GM12878 (cell line): Measurements from ENCODE around the gene GATA3.

Experiments
- BHLHE40 ChIP-seq, 2 experiments: fragments of 450-650 bp in 1 of 2; IDR thresholded peaks; 2 replicates each; pipeline ENCODE4 v1.6.1; 2011 to 2017; ENCODE audit warnings: low read depth in 2 of 2, borderline replicate concordance in 1 of 2, improper control_type of control experiment in 1 of 2, low read length in 1 of 2, mild to moderate bottlenecking in 1 of 2
- CHD4 ChIP-seq: fragments of 200-600 bp; sonication (generic); IDR thresholded peaks from 2 replicates; pipeline ENCODE4 v1.6.1; 2016; ENCODE audit warnings: mild to moderate bottlenecking
- EGR1 ChIP-seq, 2 experiments: IDR thresholded peaks; 1 replicate in 1 of 2; 2 replicates in 1 of 2; pipeline ENCODE4 v1.6.1; 2011 to 2012; ENCODE audit warnings: low read depth in 2 of 2, low read length in 2 of 2, borderline replicate concordance in 1 of 2, mild to moderate bottlenecking in 1 of 2, moderate library complexity in 1 of 2
- MYC ChIP-seq: IDR thresholded peaks from 2 replicates; pipeline ENCODE4 v1.6.1; 2011; ENCODE audit warnings: mild to moderate bottlenecking, low read length, moderate library complexity, inconsistent platforms; ENCODE audit not compliant: insufficient read depth, insufficient replicate concordance, insufficient read length, severe bottlenecking
- NBN ChIP-seq: fragments of 450-650 bp; IDR thresholded peaks from 2 replicates; pipeline ENCODE4 v1.6.1; 2016
- POLR2A ChIP-seq: IDR thresholded peaks from 2 replicates; pipeline ENCODE4 v1.6.1; 2011; ENCODE audit warnings: low read depth, mild to moderate bottlenecking, low read length
- POLR2AphosphoS5 ChIP-seq: IDR thresholded peaks from 2 replicates; pipeline ENCODE4 v1.6.1; 2011; ENCODE audit warnings: mild to moderate bottlenecking, low read length, inconsistent platforms
- TF ChIP-seq, protein P1 (sequence below), 3 experiments: IDR thresholded peaks in 2 of 3; conservative IDR thresholded peaks in 1 of 3; 2 replicates each; pipeline ENCODE4 v1.5.1; 2011; ENCODE audit warnings: low read depth in 3 of 3, low read length in 3 of 3, mild to moderate bottlenecking in 3 of 3, control low read depth in 2 of 3, moderate library complexity in 2 of 3, inconsistent platforms in 1 of 3, mixed read lengths in 1 of 3; ENCODE audit not compliant: control insufficient read depth in 2 of 3, insufficient read depth in 1 of 3; ENCODE audit errors: extremely low read depth in 1 of 3
- TF ChIP-seq, protein P2 (sequence below): IDR thresholded peaks from 2 replicates; pipeline ENCODE4 v1.6.1; 2011; ENCODE audit warnings: low read depth, low read length, improper control_type of control experiment, borderline replicate concordance

GRCh38 chr10:8122611-8123369, 68.3 kb downstream of the GATA3 start:
- TF ChIP-seq EGR1 (IDR thresholded peaks at IDR 0.05; ENCODE audit: borderline replicate concordance in 1 of 2, low read depth in 2 of 2, low read length in 2 of 2) (no peak), NBN (no peak), POLR2AphosphoS5 (no peak), MYC (no peak), POLR2A (no peak), CHD4 (no peak), BHLHE40 (IDR thresholded peaks at IDR 0.05; ENCODE audit: borderline replicate concordance in 1 of 2, low read depth in 2 of 2, low read length in 1 of 2) (no peak)
- TF ChIP-seq, protein P1, sequence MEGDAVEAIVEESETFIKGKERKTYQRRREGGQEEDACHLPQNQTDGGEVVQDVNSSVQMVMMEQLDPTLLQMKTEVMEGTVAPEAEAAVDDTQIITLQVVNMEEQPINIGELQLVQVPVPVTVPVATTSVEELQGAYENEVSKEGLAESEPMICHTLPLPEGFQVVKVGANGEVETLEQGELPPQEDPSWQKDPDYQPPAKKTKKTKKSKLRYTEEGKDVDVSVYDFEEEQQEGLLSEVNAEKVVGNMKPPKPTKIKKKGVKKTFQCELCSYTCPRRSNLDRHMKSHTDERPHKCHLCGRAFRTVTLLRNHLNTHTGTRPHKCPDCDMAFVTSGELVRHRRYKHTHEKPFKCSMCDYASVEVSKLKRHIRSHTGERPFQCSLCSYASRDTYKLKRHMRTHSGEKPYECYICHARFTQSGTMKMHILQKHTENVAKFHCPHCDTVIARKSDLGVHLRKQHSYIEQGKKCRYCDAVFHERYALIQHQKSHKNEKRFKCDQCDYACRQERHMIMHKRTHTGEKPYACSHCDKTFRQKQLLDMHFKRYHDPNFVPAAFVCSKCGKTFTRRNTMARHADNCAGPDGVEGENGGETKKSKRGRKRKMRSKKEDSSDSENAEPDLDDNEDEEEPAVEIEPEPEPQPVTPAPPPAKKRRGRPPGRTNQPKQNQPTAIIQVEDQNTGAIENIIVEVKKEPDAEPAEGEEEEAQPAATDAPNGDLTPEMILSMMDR (IDR thresholded peaks at IDR 0.05 in 2 of 3, conservative IDR thresholded peaks at IDR 0.05 in 1 of 3; ENCODE audit: control insufficient read depth in 2 of 3, extremely low read depth in 1 of 3, insufficient read depth in 1 of 3, low read depth in 3 of 3, low read length in 3 of 3), result no peak
- TF ChIP-seq, protein P2, sequence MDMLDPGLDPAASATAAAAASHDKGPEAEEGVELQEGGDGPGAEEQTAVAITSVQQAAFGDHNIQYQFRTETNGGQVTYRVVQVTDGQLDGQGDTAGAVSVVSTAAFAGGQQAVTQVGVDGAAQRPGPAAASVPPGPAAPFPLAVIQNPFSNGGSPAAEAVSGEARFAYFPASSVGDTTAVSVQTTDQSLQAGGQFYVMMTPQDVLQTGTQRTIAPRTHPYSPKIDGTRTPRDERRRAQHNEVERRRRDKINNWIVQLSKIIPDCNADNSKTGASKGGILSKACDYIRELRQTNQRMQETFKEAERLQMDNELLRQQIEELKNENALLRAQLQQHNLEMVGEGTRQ, result no peak
